ENCODE data around the gene GTF2IRD1.

Gene GTF2IRD1

DNA sequence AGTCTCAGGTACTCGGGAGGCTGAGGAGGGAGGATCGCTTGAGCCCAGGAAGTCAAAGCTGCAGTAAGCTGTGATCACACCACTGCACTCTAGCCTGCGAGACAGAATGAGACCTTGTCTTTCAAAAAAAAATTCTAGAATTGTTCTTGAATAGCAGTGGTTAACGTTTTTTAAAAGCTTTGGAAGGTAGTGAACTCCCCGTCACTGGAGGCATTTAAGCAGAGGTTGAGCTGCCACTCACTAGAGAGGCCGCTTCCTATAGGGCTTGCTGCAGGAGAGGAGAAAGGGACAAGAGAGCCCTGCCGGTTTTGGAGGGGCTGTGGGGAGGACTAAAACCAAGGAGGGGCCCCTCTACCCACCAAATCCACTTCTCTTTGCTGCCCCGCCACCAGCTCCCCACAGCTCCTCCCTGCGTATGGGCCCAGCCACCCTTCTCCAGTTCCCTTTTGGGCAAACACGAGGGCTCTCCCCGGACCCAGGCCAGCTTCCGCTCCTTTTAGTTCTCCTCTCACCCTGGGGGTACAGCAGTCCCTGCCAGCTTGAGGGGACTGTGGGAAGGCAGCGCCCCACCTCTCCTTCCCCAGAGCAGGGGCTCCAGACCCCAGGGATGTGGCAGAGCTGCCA is 116.9 kb downstream of the GTF2IRD1 start:
- DNase-seq: no peak

DNA sequence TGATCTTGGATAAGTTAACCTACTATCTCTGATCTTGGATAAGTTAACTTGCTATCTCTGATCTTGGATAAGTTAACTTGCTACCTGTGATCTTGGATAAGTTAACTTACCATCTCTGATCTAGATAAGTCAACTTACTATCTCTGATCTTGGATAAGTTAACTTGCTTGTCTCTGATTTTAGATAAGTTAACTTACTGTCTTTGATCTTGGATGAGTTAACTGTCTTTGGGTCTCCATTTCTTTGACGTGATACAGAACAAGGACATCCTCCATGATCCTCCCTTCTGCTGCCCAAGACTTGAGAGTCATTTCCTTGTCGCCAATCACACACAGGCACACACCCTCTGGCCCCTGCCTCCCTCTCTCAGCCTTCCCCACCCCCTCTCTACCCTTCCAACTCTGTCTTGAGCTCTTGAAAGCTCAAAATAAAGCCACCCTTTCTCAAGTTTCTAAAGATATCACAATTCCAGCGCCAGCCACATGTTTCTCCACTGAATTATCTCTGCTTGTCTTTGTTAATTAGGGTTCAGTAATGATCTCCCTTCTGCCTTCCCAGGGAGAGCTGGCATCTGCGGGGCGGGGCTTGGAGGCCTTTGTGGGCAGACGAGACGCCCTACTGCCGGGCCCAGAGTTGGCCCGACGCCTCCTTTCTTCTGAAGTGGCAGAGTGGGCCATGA is 118.7 kb downstream of the GTF2IRD1 start:
- no peak for DNase-seq

- no peak for DNase-seq
These were observed 119.8 kb downstream of the GTF2IRD1 start for GRCh38 chr7:74573512-74573911.

DNA sequence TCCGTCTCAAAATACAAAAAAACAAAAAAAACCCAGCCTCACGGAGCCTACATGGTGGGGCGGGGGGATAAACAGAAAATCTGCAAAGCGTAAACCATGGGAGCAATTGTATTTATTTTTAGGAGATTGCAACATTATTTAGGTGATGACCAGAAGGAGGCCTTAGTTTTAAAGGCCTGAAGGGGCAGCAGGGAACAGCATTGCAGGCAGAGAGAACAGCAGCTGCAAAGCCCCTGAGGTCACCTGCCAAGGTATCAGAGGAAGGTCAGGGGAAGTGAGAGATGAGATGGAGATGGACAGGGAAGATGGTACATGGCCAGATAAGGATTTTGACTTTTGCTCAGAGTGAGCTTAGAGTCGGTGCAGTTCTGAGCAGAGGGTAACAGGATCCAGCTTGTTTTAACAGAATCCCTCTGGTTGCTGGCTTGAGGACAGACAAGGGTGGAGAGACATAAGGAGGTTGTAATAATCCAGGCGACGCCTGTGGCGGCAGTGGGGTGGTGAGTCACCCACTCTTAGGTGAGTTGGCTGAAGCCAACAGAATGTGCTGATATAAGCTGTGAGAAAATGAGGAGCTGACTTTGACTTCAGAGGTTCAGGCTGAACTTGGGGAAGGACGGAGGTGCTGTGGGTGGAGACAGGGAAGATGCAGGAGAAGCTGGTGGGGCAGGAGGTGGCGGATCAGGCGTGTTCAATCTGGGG is 121.5 kb downstream of the GTF2IRD1 start:
- no peak for DNase-seq

DNA sequence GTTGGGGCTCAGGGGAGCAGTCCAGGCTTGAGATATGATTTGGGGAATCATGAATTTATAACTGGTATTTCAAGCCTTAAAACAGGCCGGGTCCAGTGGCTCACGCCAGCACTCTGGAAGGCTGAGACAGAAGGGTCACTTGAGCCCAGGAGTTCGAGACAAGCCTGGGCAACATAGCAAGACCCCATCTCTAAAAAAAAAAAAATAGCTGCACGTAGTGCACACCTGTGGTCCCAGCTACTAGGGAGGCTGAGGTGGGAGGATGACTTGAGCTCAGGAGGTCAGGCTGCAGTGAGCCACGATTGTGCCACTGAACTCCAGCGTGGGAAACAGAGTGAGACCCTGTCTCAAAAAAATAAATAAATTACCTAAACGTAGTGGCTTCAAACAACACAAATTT is 122.1 kb downstream of the GTF2IRD1 start:
- no peak for DNase-seq

GRCh38 chr7:74579800-74580685 is 126.3 kb downstream of the GTF2IRD1 start:
- no peak for DNase-seq

- DNase-seq: no peak
These were observed 128.3 kb downstream of the GTF2IRD1 start for GRCh38 chr7:74581916-74582440.

- no peak for DNase-seq
These were observed 128.8 kb downstream of the GTF2IRD1 start for GRCh38 chr7:74582447-74583039.

- DNase-seq: no peak
These were observed 129.9 kb downstream of the GTF2IRD1 start for GRCh38 chr7:74583630-74584029.

- no peak for DNase-seq
These were observed 130.7 kb downstream of the GTF2IRD1 start for GRCh38 chr7:74584160-74584954.

GRCh38 chr7:74585844-74586243 is 132.1 kb downstream of the GTF2IRD1 start:
- no peak for DNase-seq

DNA sequence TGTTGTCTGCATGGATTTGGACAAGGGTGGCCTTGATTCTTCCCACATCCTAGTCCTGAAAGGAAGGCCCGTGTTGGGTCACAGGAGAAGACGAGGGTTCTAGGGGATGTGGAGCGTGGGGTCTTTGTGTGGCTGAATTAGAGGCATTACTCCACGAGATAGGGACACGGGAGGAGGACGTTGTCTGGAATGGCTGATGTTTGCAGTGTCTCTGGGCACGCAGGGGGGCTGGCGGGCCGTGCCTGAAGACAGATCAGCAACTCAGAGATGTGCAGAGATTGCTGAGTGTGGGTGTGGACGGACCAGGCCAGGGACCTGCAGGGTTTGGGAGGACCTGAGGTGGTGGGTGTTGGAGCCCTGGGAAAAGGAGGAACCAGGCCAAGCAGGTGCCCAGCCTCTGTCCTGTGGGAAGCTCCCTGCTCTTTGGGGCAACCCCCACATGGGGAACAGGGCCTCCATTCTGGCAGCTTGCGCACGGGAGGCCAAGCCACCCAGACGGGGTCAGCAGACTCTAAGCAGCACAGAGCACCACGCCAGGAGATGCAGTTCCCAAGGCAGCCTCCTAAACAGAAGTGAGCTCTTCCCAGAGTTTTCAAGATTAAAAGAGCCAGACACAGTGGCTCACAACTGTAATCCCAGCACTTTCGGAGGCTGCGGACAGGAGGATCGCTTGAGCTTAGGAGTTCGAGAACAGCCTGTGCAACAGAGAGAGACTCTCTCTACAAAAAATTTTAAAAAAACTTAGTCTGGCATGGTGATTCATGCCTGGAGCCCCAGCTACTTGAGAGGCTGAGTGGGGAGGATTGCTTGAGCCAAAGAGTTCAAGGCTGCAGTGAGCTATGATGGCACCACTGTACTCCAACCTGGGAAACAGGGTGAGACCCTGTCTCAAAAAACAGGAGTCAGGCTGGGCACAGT is 132.8 kb downstream of the GTF2IRD1 start:
- DNase-seq: no peak

- DNase-seq: no peak
These were observed 133.9 kb downstream of the GTF2IRD1 start for GRCh38 chr7:74587435-74588126.

DNA sequence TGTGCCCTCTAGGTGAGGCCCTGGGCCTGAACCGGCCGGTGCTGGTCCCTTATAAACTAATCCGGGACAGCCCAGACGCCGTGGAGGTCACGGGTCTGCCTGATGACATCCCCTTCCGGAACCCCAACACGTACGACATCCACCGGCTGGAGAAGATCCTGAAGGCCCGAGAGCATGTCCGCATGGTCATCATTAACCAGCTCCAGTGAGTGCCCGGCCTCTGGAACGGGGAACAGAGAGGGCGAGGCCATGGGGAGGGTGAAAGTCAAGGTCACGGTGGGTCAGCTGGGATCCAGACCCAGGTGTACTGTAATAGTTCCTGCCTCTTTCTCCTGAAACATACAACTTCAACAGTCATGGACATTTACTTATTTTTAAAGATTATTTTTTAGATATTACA is 137.1 kb downstream of the GTF2IRD1 start:
- no peak for DNase-seq

DNA sequence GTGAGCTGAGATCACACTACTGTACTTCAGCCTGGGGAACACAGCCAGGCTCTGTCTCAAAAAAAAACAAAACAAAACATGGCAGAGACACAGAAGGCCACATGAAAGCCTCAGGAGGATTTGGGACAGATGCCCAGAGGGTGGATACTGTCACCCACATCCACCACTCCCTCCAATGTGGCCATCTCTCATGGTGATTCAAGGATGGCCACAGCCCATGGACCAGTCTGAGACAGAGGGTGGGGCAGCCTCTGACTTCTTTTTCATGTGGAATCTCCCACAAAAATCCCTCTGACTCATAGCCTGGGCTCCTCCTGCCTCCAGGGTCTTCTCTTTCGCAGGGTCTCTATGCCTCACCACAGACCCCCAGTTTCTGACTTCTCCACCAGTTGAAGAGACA is 144.9 kb downstream of the GTF2IRD1 start:
- DNase-seq: no peak

DNA sequence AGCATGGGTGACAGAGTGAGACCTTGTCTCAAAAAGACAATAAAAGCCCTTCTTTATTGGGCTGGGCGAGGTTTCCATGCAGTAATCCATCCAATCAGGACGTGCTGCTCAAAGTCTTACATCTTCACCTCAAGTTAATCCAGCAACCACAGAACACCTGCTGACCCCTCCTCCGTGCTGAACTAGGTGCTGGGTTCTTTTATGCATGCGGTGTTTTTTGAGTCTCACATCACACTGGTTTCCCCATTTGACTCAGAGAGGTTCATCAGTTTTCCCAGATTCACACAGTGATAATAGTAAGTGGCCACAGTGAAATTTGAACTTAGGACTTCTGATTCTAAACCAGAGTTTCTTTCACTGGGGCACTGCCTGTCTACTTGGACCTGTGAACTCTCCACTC is 145.5 kb downstream of the GTF2IRD1 start:
- no peak for DNase-seq

DNA sequence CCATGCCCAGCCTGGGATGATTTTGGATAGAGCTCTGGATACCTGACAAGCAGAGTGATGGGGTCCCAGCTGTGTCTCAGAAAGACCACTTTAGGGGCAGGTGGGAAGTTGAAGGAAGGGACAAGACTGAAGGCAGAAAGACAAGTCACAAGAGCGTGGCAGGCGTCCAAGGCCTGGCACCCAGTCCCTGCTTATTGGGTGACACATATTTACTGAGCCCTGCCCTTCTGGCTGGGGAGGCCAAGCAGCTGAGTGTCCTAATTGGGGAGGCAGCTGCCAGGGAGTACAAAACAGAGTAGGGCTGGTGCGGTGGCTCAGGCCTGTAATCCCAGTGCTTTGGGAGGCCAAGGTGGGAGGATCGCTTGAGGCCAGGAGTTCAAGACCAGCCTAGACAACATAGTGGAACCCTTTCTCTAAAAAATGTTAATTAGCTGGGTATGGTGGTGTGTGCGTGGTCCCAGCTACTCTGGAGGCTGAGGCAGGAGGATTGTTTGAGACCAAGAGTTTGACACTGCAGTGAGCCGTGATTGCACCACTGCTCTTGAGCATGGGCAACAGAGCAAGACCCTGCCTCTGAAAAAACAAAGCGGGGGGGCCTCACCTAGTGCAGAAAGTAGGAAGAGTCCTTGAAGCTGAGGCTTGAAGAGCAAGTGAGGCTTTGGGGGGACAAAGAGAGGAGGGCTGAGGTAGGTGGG is 150.8 kb downstream of the GTF2IRD1 start:
- DNase-seq: no peak

- DNase-seq: no peak
These were observed 152.6 kb downstream of the GTF2IRD1 start for GRCh38 chr7:74606101-74606908.

Data from NK-92 treated with Interleukin-12 subunit alpha and Interleukin-12 subunit beta, amount 100 ng/mL, for 24 hours (cell line).